WTC11 (cell line): ENCODE data around the gene NOC2L. TPM values are rescaled to one million over a fixed set of nuclear protein-coding genes. Genes with fewer than 3 reads are reported as not detected.

Source experiments
- ATAC-seq: fragments of 200-7000 bp; cut with Tn5 transposase; 2 replicates; pipeline ENCODE4 v1.10.0; 2021; ENCODE audit warnings: mild to moderate bottlenecking, moderate library complexity
- CTCF ChIA-PET: fragments of 300-600 bp; sonication (Branson Sonifier 250); formaldehyde crosslinking; loops from one replicate; lab custom pipeline; 2021; ENCODE audit warnings: antibody characterized with exemption; lab: Charles Lee
- POLR2A ChIA-PET: fragments of 350-600 bp; sonication (Branson Sonifier 250); formaldehyde crosslinking; loops from one replicate; lab custom pipeline; 2021; ENCODE audit warnings: antibody characterized with exemption; lab: Charles Lee
- DNase-seq: peaks from one replicate; pipeline ENCODE4 v3.0.0; 2021; ENCODE audit warnings: low spot score
- H3K27ac Mint-ChIP-seq: 2 replicates; pipeline ENCODE4 v1.8.0; 2021; ENCODE audit warnings: mixed read lengths
- H3K27me3 Mint-ChIP-seq: 2 replicates; pipeline ENCODE4 v1.8.0; 2021; ENCODE audit warnings: low read depth, mild to moderate bottlenecking, moderate library complexity, mixed read lengths
- H3K36me3 Mint-ChIP-seq: 2 replicates; pipeline ENCODE4 v1.8.0; 2021; ENCODE audit warnings: mixed read lengths
- H3K4me1 Mint-ChIP-seq: 2 replicates; pipeline ENCODE4 v1.8.0; 2022; ENCODE audit warnings: mixed read lengths
- H3K4me3 Mint-ChIP-seq: 2 replicates; pipeline ENCODE4 v1.8.0; 2021; ENCODE audit warnings: mild to moderate bottlenecking, moderate library complexity, mixed read lengths
- H3K9me3 Mint-ChIP-seq: 2 replicates; pipeline ENCODE4 v1.8.0; 2021; ENCODE audit warnings: mixed read lengths
- AFF4 ChIP-seq: sonication (generic); formaldehyde crosslinking; IDR thresholded peaks from 2 replicates; pipeline ENCODE4 v1.8.1; 2023; ENCODE audit warnings: mild to moderate bottlenecking, missing genetic modification reagents, borderline replicate concordance
- ETV6 ChIP-seq: sonication (generic); formaldehyde crosslinking; IDR thresholded peaks from 2 replicates; pipeline ENCODE4 v1.8.1; 2022; ENCODE audit warnings: mild to moderate bottlenecking, missing genetic modification reagents
- FOXJ3 ChIP-seq: sonication (generic); formaldehyde crosslinking; IDR thresholded peaks from 2 replicates; pipeline ENCODE4 v1.9.0; 2021; ENCODE audit warnings: missing genetic modification reagents, mild to moderate bottlenecking, borderline replicate concordance
- FOXK1 ChIP-seq: sonication (generic); formaldehyde crosslinking; IDR thresholded peaks from 2 replicates; pipeline ENCODE4 v1.8.0; 2022; ENCODE audit warnings: mild to moderate bottlenecking, moderate library complexity, missing genetic modification reagents
- FOXP4 ChIP-seq: sonication (generic); formaldehyde crosslinking; IDR thresholded peaks from 2 replicates; pipeline ENCODE4 v1.8.0; 2022; ENCODE audit warnings: mild to moderate bottlenecking, missing genetic modification reagents
- HMGA2 ChIP-seq: fragments of 250-450 bp; sonication (Bioruptor Pico); IDR thresholded peaks from 2 replicates; pipeline ENCODE4 v1.4.0; 2021; ENCODE audit warnings: mild to moderate bottlenecking, moderate library complexity
- PREB ChIP-seq: sonication (generic); formaldehyde crosslinking; IDR thresholded peaks from 2 replicates; pipeline ENCODE4 v1.8.1; 2022; ENCODE audit warnings: mild to moderate bottlenecking, missing genetic modification reagents, moderate library complexity, borderline replicate concordance
- TEAD1 ChIP-seq: sonication (generic); formaldehyde crosslinking; IDR thresholded peaks from 2 replicates; pipeline ENCODE4 v1.8.0; 2022; ENCODE audit warnings: mild to moderate bottlenecking, missing genetic modification reagents
- ZNF396 ChIP-seq: fragments of 250-450 bp; sonication (Bioruptor Pico); IDR thresholded peaks from 2 replicates; pipeline ENCODE4 v1.8.0; 2021; ENCODE audit warnings: mild to moderate bottlenecking, moderate library complexity, borderline replicate concordance
- total RNA-seq: library from RNA; stranded (reverse); gene quantifications from 3 replicates; pipeline ENCODE4 v1.2.3, GENCODE V29; 2021
- TF ChIP-seq, protein P1 (sequence below): fragments of 250-450 bp; sonication (Bioruptor Pico); IDR thresholded peaks from 2 replicates; pipeline ENCODE4 v1.9.0; 2021; ENCODE audit warnings: mild to moderate bottlenecking
- TF ChIP-seq, protein P2 (sequence below): sonication (generic); formaldehyde crosslinking; IDR thresholded peaks from 2 replicates; pipeline ENCODE4 v1.8.1; 2022; ENCODE audit warnings: mild to moderate bottlenecking, moderate library complexity, missing genetic modification reagents
- TF ChIP-seq, protein P3 (sequence below): sonication (generic); formaldehyde crosslinking; IDR thresholded peaks from 2 replicates; pipeline ENCODE4 v1.8.0; 2022; ENCODE audit warnings: mild to moderate bottlenecking, missing genetic modification reagents
- TF ChIP-seq, protein P4 (sequence below): sonication (generic); formaldehyde crosslinking; IDR thresholded peaks from 2 replicates; pipeline ENCODE4 v1.8.0; 2023; ENCODE audit warnings: missing genetic modification reagents

The NOC2L gene
- total RNA-seq, 1 experiment from 2014 or later: 182 TPM

DNA sequence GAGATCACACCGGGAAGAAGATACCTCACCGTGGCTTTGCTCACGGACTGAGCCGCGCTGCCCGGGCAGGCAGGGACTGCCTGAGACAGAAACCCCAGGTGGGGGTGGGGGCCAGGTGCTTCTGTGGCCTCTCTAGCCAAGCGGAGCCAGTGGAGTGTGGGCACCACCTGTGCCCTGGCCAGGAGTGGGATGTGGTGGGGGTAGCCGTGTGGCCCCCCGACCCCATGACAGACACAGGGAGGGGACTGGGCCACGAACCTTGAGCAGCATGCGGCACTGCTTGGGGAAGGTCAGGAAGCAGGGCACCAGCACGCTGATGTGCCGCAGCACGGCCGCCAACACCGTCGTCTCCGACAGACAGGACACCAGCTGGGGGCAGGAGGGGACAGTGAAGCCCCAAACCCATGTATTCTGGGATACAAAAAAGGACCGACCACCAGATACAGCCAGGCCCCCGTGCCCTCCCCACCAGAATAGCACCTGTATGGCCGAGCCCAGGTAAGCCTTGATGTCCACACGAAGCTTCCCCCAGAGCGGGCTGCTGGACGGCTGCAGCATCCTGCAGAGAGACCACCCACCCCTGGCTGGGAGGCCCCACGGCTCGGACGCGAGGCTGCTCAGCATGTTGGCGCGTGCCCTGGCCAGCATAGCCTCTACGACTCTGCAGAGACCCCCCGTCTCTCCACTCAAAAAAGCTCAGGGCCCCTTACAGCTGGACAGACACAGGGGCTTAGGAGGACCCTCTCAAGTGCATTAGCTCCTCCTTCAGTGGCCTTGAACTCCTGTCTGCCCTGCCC lies 5.3 kb downstream of the NOC2L start:
- TF ChIP-seq FOXP4 (CRISPR knock-in tag) (0 out of 2 replicates have a peak, but pooled peaks have one; percentile 6), FOXJ3 (no peak), TEAD1 (CRISPR knock-in tag) (no peak)
- TF ChIP-seq, protein P1, sequence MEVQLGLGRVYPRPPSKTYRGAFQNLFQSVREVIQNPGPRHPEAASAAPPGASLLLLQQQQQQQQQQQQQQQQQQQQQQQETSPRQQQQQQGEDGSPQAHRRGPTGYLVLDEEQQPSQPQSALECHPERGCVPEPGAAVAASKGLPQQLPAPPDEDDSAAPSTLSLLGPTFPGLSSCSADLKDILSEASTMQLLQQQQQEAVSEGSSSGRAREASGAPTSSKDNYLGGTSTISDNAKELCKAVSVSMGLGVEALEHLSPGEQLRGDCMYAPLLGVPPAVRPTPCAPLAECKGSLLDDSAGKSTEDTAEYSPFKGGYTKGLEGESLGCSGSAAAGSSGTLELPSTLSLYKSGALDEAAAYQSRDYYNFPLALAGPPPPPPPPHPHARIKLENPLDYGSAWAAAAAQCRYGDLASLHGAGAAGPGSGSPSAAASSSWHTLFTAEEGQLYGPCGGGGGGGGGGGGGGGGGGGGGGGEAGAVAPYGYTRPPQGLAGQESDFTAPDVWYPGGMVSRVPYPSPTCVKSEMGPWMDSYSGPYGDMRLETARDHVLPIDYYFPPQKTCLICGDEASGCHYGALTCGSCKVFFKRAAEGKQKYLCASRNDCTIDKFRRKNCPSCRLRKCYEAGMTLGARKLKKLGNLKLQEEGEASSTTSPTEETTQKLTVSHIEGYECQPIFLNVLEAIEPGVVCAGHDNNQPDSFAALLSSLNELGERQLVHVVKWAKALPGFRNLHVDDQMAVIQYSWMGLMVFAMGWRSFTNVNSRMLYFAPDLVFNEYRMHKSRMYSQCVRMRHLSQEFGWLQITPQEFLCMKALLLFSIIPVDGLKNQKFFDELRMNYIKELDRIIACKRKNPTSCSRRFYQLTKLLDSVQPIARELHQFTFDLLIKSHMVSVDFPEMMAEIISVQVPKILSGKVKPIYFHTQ: no peak
- TF ChIP-seq, protein P2, sequence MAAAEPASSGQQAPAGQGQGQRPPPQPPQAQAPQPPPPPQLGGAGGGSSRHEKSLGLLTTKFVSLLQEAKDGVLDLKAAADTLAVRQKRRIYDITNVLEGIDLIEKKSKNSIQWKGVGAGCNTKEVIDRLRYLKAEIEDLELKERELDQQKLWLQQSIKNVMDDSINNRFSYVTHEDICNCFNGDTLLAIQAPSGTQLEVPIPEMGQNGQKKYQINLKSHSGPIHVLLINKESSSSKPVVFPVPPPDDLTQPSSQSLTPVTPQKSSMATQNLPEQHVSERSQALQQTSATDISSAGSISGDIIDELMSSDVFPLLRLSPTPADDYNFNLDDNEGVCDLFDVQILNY (CRISPR knock-in tag): no peak
- Mint-ChIP-seq H3K4me3 (no peak overlapping the region), H3K4me1 (peaks cover 11% of the 10 kb centered on the region), H3K27me3 (no peaks in the 10 kb centered on the region), H3K27ac (no peak overlapping the region), H3K9me3 (no peaks in the 10 kb centered on the region), H3K36me3 (peaks cover 49% of the 10 kb centered on the region)
- ATAC-seq (no peak), DNase-seq (no peak)
- CTCF ChIA-PET: no interaction called here
- POLR2A ChIA-PET: interaction anchor here (0.9 kb wide), 1 partner anchor 12 kb away, joined by 3 read pairs; no protein-coding TSS in a partner anchor

GRCh38 chr1:952603-953002 lies 6.5 kb downstream of the NOC2L start:
- Mint-ChIP-seq H3K27me3 (no peaks in the 10 kb centered on the region), H3K4me3 (no peak overlapping the region), H3K9me3 (no peaks in the 10 kb centered on the region)
- TF ChIP-seq, protein P3, sequence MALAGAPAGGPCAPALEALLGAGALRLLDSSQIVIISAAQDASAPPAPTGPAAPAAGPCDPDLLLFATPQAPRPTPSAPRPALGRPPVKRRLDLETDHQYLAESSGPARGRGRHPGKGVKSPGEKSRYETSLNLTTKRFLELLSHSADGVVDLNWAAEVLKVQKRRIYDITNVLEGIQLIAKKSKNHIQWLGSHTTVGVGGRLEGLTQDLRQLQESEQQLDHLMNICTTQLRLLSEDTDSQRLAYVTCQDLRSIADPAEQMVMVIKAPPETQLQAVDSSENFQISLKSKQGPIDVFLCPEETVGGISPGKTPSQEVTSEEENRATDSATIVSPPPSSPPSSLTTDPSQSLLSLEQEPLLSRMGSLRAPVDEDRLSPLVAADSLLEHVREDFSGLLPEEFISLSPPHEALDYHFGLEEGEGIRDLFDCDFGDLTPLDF: no peak
- no peak for TF ChIP-seq PREB (CRISPR knock-in tag)
- TF ChIP-seq FOXJ3: no peak
- TF ChIP-seq ETV6: no peak
- TF ChIP-seq, all 79 proteins: peak for 0
- ChIA-PET POLR2A (no interaction called here), CTCF (interaction anchor here (2.4 kb wide), 1 partner anchor 12 kb away, joined by 28 read pairs; no protein-coding TSS in a partner anchor)
- no peak for ATAC-seq
- Mint-ChIP-seq H3K36me3 (peaks cover 50% of the 10 kb centered on the region), H3K4me1 (peaks cover 2% of the 10 kb centered on the region), H3K27ac (no peak overlapping the region)
- DNase-seq: no peak

- ChIA-PET CTCF (interaction anchor here (0.6 to 2.4 kb wide), 7 partner anchors 11 to 47 kb away, joined by 3 to 28 read pairs (median 5); partner anchors contain the start of gene SAMD11), POLR2A (no interaction called here)
- Mint-ChIP-seq H3K27ac (no peak overlapping the region), H3K9me3 (no peaks in the 10 kb centered on the region), H3K36me3 (peaks cover 52% of the 10 kb centered on the region), H3K4me1 (no peaks in the 10 kb centered on the region), H3K4me3 (no peak overlapping the region), H3K27me3 (no peaks in the 10 kb centered on the region)
- DNase-seq (no peak), ATAC-seq (no peak)
- TF ChIP-seq, protein P2 (CRISPR knock-in tag): no peak
- TF ChIP-seq ZNF396 (no peak), HMGA2 (no peak), FOXK1 (no peak), PREB (CRISPR knock-in tag) (no peak), AFF4 (CRISPR knock-in tag) (no peak)
- TF ChIP-seq, protein P4, sequence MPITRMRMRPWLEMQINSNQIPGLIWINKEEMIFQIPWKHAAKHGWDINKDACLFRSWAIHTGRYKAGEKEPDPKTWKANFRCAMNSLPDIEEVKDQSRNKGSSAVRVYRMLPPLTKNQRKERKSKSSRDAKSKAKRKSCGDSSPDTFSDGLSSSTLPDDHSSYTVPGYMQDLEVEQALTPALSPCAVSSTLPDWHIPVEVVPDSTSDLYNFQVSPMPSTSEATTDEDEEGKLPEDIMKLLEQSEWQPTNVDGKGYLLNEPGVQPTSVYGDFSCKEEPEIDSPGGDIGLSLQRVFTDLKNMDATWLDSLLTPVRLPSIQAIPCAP (CRISPR knock-in tag): no peak
- TF ChIP-seq, all 79 proteins: peak for 0
Measured at GRCh38 chr1:952201-952600, 6.9 kb downstream of the NOC2L start.
